NCI-H1694 (cell line): ENCODE data around the gene FARS2.
"Not testable (repeated sequence)": the region's sequence is repeated elsewhere in the genome, so short reads cannot be mapped to it uniquely, and the experiment has no call there.

Experiments
- DNase-seq: peaks from one replicate; lab custom pipeline; 2025; lab: John Stamatoyannopoulos, UW

FARS2 gene

DNA sequence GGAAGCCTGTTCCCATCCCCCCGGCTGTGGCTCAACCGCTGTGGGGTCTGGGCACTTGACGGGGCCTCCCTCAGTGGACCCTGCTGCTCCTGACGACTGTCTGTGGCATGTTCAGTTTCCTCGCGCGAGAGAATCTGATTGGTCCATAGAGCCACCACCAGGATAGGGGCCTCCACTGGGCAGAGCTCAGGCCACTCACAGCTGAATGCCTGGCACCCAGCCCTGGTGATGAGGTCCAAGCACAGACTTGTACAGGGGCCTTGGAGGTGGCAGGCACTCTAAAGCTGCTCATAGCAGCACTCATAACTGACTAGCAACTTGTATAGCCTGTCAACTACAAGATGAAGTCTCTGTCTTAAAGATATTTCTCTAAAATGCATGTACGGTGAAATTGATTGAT lies 377.4 kb downstream of the FARS2 start:
- no peak for DNase-seq

DNA sequence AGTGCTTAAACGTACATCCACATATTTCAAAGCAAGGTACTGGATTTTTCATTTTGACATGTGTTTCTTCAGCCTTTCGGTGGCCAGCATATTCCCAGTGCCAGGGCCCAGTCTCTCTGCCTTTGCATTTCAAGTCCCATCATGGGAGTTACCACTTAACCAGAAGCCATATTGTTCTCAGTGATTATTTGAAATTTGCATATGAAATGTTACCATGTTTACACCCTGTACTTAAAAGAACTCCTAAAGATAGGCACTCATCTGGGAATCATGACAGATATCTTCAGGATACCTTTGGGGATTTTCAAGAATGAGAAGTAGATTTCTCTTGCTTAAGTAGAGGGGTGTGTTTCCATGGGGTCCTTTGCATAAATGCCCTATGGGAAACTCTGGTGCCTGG lies 377.9 kb downstream of the FARS2 start:
- DNase-seq = no peak

- DNase-seq = no peak
These were observed 379.3 kb downstream of the FARS2 start for GRCh38 chr6:5640614-5641013.

- no peak for DNase-seq
These were observed 383.3 kb downstream of the FARS2 start for GRCh38 chr6:5644523-5645185.

DNA sequence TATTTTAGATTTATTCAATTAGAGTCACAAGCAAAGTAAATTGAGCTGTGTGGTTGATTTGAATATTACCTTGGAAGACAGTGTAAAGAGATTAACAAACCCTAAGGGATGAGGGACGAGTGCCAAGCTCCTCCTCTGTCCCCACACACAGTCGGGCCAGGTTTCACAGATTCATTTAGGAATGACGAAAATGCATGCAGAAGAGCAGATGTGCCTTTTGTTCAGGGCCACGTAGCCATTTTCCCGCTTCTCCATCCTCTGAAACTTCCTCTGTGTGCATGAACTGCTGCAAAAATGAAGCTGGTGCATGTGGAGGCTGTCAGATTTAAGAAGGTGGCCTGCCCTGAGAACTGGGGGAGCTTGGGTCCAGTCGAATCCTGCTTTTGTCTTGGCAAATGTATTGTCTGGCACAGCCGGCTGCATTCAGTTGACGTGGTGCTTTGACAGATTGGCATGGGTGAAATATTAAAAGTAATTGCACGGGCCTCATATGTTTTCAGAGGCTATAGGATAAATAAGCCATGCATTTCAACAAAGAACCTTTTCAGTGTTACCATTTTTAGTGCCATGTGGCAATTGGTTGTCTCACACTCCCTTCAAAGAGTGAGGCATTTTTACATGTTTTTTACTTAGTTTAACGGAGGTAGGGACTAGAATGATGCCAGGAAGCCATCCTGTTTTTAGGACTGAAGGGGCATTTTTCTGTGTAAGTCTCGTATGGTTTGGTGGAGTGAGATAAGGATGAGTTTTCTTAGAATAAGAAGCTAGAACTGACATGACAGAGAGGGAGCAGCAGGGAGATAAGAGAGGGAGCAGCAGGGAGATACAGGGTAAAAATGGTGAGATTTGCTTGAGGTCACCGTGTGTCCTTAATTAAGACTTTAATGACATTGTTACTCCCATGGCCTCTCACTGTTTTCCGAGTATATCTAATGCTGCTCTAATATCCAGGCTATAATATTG lies 384.3 kb downstream of the FARS2 start:
- DNase-seq = peak; percentile 29

DNA sequence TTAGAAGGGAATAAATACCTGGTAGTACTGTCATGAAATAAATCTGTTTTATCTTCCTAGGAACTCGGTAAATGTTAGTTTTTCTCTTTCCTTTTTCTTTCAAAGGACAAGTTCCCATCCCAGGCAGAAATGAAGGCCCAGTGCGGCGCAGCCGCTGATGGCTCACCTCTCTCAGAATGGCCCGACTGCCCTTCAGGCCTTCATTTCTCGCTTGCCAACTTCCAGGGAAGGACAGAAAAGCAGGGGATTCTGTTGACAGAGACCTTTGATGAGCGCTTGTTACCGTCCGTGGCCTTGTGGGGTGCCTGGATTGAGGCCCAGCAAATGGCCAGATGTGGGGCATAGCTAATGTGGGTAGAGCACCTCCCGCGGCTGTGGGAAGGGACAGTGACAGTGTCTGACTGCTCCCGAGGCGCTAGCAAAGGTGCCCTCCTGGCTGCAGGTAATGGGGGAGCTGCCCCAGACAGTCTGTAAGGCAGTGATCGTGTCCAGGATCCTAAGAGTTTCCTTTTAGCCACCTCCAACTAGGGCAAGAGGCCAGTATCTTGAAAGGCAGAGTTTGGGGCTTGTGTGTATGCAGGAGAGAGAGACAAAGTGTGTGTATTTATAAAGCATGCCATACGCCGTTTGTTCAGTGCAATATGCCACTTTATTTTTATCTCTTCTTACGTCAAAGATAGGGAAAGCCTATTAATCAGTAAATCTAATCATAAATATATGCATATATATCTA lies 391.3 kb downstream of the FARS2 start:
- DNase-seq = no peak

GRCh38 chr6:5653801-5654200 lies 392.5 kb downstream of the FARS2 start:
- DNase-seq = no peak

- DNase-seq = no peak
These were observed 394.9 kb downstream of the FARS2 start for GRCh38 chr6:5656226-5656625.

- DNase-seq = not testable (repeated sequence)
These were observed 395.4 kb downstream of the FARS2 start for GRCh38 chr6:5656695-5657094.

GRCh38 chr6:5657684-5658430 lies 396.5 kb downstream of the FARS2 start:
- DNase-seq = no peak

DNA sequence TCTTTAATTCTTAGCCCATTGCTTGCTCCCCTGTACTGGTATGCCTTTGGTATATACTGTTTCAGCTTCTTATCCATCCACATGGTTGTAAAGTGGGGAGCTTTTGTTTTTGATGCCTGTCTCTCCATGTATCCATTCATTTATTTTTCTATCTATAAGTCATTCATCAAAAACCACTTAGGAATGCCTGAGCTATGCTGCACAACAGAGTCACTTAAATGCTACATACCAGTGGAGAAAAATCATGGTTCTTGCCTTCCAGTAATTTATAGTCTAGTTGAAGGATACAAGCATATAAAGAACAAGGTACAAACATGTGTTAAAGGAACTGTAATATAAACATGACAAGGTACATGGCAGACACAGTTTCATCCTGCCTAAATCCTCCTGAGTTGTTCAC lies 398.2 kb downstream of the FARS2 start:
- DNase-seq = no peak

GRCh38 chr6:5660772-5661171 lies 399.5 kb downstream of the FARS2 start:
- DNase-seq = no peak

DNA sequence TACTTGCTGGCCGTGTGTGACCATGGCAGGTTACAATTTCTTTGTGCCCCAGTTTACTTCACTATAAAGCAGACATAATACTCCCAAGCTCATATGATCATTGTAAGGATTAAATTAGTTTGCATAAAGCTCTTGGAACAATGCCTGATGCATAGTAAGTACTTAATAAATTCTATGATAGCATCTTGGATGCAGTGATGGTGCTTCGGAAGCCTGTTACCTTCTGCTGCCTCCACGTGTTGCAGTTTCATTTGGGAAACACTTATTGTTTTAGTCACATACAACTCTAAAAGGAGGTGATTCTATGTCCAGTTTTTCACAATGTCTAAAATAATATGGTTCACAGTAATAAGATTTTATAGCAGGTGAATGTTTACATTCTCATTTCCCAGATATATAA lies 401.5 kb downstream of the FARS2 start:
- DNase-seq = no peak

- no peak for DNase-seq
These were observed 401.9 kb downstream of the FARS2 start for GRCh38 chr6:5663259-5663658.

DNA sequence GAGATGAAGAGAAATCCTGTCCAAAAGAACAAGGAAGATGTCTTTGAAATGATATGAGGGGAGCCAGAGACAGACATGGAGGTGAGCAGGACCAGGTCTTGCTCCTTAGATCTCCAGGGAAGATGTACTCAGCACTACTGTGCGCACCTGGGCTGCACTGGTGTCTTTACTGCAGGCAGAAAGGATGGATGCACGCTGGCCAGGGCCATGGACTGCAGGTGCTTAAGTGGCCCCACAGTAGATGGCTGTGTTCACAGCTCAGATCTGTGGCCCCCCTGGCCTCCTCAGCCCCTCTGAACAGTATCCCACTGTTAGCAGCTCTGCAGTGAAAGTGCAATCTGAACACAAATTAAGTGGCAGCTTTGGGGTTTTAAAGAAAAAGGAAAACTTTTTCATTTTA lies 402.4 kb downstream of the FARS2 start:
- DNase-seq = no peak

DNA sequence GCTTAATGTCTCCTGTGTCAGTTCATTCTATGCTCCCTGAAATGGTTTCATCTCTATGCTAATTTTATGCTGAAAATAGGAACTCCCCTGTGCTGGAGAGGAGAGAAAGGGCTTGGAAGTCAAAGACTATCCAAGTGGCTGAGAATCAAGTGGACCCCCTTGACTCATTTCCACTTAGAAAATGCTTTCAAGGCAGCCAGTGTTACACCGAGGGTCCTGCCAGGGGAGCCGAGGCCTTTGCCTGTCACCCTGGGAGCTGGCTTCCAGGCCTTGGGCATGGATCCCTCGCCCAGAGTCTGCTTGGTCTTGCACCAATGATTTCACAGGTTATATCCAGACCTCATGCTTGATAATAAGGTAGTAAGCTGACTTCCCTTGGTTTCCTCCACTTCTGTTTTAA lies 402.8 kb downstream of the FARS2 start:
- DNase-seq = no peak

DNA sequence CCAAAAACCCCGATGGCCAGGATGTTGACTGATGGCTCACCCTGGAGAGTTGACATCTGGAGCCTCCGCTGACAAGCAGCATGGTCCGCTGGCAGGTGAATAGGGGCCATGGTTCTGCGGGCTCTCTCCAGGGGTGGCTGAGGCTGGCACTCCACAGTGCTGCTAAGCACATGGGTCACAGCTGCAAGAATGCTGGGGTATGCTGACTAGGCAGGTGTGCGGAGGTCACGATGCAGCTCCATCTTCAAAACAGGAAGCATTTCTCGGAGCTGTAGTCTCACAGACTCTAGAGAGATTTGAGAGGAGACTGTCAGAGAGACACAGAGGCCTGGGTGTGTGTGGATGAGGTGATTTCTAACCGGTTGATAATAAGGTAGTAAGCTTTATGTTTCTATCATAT lies 403.9 kb downstream of the FARS2 start:
- DNase-seq = no peak

- no peak for DNase-seq
These were observed 404.4 kb downstream of the FARS2 start for GRCh38 chr6:5665667-5666066.

DNA sequence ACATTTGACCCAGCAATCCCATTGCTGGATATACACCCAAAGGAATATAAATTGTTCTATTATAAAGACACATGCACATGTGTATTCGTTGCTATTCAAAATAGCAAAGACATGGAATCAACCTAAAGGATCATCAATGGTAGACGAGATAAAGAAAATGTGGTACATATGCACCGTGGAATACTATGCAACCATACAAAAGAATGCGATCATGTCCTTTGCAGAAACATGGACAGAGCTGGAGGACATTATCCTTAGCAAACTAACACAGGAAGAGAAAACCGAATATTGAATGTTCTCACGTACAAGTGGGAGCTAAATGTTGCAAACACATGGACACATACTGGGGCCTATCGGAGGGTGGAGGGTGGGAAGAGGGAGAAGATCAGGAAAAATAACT lies 405.4 kb downstream of the FARS2 start:
- no peak for DNase-seq

- DNase-seq = no peak
These were observed 406.4 kb downstream of the FARS2 start for GRCh38 chr6:5667737-5668136.

DNA sequence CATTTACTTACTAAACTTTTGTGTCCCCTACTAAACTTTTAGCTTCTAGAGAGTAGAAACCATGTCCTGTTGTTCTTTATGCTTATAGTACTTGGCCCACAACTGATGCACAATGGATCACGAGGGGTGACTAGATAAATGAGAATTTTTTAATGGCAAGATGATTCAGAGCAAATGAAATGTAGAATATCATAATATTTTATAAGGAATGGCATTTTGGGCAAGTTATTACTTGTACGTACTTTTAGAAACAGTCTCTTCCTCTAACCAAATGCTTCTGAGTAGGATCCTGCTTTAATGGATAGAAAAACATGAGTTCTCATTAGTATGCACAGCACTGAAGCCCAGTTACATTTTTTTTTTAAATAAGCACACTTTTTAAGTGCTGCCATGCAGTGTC lies 409.1 kb downstream of the FARS2 start:
- DNase-seq = no peak
